Measurements from ENCODE around the gene SCOC. TPM values are rescaled to one million over a fixed set of nuclear protein-coding genes. Genes with fewer than 3 reads are reported as not detected.
A peak's percentile ranks its signal among the peaks of the same experiment; 100 is the strongest.

SCOC gene
- total and polyA plus RNA-seq, 2 of the 13 experiments (the other 11 are each of a cell fraction or from before 2014, with no cell fraction given), result 43.8 to 65.2 TPM

- TF ChIP-seq, protein P1, sequence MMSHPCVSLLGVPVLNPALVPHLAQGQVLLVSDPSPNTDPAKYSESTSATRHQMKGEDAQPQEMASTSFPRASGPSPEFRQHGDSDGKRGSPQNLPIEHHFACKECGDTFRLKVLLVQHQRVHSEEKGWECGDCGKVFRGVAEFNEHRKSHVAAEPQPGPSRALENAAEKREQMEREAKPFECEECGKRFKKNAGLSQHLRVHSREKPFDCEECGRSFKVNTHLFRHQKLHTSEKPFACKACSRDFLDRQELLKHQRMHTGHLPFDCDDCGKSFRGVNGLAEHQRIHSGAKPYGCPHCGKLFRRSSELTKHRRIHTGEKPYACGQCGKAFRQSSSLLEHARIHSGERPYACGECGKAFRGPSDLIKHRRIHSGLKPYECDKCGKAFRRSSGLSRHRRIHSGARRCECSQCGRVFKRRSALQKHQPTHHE (CRISPR knock-in tag; IDR thresholded peaks at IDR 0.05; ENCODE audit: borderline replicate concordance), result no peak
- TF ChIP-seq GTF3A (CRISPR knock-in tag; conservative IDR thresholded peaks at IDR 0.05) (no peak), ZNF761 (CRISPR knock-in tag; conservative IDR thresholded peaks at IDR 0.05) (no peak), ZNF530 (CRISPR knock-in tag; IDR thresholded peaks at IDR 0.05; ENCODE audit: low read depth) (0 out of 2 replicates have a peak, but pooled peaks have one; percentile 6), ZNF3 (CRISPR knock-in tag; IDR thresholded peaks at IDR 0.05) (no peak), ZIK1 (CRISPR knock-in tag; IDR thresholded peaks at IDR 0.05; ENCODE audit: borderline replicate concordance, low read depth) (no peak), ZNF577 (CRISPR knock-in tag; IDR thresholded peaks at IDR 0.05; ENCODE audit: borderline replicate concordance, low read depth) (no peak), ISX (CRISPR knock-in tag; conservative IDR thresholded peaks at IDR 0.05) (no peak), EED (CRISPR knock-in tag; IDR thresholded peaks at IDR 0.05) (no peak), ZNF737 (CRISPR knock-in tag; IDR thresholded peaks at IDR 0.05; ENCODE audit: borderline replicate concordance) (no peak)
- TF ChIP-seq, protein P2, sequence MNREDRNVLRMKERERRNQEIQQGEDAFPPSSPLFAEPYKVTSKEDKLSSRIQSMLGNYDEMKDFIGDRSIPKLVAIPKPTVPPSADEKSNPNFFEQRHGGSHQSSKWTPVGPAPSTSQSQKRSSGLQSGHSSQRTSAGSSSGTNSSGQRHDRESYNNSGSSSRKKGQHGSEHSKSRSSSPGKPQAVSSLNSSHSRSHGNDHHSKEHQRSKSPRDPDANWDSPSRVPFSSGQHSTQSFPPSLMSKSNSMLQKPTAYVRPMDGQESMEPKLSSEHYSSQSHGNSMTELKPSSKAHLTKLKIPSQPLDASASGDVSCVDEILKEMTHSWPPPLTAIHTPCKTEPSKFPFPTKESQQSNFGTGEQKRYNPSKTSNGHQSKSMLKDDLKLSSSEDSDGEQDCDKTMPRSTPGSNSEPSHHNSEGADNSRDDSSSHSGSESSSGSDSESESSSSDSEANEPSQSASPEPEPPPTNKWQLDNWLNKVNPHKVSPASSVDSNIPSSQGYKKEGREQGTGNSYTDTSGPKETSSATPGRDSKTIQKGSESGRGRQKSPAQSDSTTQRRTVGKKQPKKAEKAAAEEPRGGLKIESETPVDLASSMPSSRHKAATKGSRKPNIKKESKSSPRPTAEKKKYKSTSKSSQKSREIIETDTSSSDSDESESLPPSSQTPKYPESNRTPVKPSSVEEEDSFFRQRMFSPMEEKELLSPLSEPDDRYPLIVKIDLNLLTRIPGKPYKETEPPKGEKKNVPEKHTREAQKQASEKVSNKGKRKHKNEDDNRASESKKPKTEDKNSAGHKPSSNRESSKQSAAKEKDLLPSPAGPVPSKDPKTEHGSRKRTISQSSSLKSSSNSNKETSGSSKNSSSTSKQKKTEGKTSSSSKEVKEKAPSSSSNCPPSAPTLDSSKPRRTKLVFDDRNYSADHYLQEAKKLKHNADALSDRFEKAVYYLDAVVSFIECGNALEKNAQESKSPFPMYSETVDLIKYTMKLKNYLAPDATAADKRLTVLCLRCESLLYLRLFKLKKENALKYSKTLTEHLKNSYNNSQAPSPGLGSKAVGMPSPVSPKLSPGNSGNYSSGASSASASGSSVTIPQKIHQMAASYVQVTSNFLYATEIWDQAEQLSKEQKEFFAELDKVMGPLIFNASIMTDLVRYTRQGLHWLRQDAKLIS (CRISPR knock-in tag; IDR thresholded peaks at IDR 0.05), result no peak
- TF ChIP-seq, protein P3, sequence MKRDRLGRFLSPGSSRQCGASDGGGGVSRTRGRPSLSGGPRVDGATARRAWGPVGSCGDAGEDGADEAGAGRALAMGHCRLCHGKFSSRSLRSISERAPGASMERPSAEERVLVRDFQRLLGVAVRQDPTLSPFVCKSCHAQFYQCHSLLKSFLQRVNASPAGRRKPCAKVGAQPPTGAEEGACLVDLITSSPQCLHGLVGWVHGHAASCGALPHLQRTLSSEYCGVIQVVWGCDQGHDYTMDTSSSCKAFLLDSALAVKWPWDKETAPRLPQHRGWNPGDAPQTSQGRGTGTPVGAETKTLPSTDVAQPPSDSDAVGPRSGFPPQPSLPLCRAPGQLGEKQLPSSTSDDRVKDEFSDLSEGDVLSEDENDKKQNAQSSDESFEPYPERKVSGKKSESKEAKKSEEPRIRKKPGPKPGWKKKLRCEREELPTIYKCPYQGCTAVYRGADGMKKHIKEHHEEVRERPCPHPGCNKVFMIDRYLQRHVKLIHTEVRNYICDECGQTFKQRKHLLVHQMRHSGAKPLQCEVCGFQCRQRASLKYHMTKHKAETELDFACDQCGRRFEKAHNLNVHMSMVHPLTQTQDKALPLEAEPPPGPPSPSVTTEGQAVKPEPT (CRISPR knock-in tag; IDR thresholded peaks at IDR 0.05; ENCODE audit: low read depth), result no peak
- TF ChIP-seq, protein P4, sequence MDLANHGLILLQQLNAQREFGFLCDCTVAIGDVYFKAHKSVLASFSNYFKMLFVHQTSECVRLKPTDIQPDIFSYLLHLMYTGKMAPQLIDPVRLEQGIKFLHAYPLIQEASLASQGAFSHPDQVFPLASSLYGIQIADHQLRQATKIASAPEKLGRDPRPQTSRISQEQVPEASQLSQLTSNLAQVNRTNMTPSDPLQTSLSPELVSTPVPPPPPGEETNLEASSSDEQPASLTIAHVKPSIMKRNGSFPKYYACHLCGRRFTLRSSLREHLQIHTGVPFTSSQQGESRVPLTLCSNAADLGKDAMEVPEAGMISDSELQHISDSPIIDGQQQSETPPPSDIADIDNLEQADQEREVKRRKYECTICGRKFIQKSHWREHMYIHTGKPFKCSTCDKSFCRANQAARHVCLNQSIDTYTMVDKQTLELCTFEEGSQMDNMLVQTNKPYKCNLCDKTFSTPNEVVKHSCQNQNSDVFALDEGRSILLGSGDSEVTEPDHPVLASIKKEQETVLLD (CRISPR knock-in tag; IDR thresholded peaks at IDR 0.05; ENCODE audit: low read depth), result no peak
- TF ChIP-seq, protein P5, sequence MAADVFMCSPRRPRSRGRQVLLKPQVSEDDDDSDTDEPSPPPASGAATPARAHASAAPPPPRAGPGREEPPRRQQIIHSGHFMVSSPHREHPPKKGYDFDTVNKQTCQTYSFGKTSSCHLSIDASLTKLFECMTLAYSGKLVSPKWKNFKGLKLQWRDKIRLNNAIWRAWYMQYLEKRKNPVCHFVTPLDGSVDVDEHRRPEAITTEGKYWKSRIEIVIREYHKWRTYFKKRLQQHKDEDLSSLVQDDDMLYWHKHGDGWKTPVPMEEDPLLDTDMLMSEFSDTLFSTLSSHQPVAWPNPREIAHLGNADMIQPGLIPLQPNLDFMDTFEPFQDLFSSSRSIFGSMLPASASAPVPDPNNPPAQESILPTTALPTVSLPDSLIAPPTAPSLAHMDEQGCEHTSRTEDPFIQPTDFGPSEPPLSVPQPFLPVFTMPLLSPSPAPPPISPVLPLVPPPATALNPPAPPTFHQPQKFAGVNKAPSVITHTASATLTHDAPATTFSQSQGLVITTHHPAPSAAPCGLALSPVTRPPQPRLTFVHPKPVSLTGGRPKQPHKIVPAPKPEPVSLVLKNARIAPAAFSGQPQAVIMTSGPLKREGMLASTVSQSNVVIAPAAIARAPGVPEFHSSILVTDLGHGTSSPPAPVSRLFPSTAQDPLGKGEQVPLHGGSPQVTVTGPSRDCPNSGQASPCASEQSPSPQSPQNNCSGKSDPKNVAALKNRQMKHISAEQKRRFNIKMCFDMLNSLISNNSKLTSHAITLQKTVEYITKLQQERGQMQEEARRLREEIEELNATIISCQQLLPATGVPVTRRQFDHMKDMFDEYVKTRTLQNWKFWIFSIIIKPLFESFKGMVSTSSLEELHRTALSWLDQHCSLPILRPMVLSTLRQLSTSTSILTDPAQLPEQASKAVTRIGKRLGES (CRISPR knock-in tag; IDR thresholded peaks at IDR 0.05; ENCODE audit: borderline replicate concordance), result no peak
- TF ChIP-seq, protein P6, sequence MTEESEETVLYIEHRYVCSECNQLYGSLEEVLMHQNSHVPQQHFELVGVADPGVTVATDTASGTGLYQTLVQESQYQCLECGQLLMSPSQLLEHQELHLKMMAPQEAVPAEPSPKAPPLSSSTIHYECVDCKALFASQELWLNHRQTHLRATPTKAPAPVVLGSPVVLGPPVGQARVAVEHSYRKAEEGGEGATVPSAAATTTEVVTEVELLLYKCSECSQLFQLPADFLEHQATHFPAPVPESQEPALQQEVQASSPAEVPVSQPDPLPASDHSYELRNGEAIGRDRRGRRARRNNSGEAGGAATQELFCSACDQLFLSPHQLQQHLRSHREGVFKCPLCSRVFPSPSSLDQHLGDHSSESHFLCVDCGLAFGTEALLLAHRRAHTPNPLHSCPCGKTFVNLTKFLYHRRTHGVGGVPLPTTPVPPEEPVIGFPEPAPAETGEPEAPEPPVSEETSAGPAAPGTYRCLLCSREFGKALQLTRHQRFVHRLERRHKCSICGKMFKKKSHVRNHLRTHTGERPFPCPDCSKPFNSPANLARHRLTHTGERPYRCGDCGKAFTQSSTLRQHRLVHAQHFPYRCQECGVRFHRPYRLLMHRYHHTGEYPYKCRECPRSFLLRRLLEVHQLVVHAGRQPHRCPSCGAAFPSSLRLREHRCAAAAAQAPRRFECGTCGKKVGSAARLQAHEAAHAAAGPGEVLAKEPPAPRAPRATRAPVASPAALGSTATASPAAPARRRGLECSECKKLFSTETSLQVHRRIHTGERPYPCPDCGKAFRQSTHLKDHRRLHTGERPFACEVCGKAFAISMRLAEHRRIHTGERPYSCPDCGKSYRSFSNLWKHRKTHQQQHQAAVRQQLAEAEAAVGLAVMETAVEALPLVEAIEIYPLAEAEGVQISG (CRISPR knock-in tag; IDR thresholded peaks at IDR 0.05), result no peak
Observed at GRCh38 chr4:140374130-140374477, 658 bp downstream of the SCOC start (continued).
